HEK293 (cell line): Measurements from ENCODE around the gene AUP1.

Experiments used
- GLIS1 ChIP-seq: fragments of 450-650 bp; formaldehyde crosslinking; IDR thresholded peaks from 2 replicates; pipeline ENCODE4 v1.5.1; 2016; ENCODE audit warnings: missing biosample characterization, missing genetic modification characterization
- GLIS2 ChIP-seq: fragments of 450-650 bp; formaldehyde crosslinking; IDR thresholded peaks from 2 replicates; pipeline ENCODE4 v1.5.1; 2016; ENCODE audit warnings: missing biosample characterization, missing genetic modification characterization
- IKZF3 ChIP-seq: fragments of 450-650 bp; IDR thresholded peaks from 2 replicates; pipeline ENCODE4 v1.5.0; 2018; ENCODE audit warnings: missing biosample characterization, mild to moderate bottlenecking, missing genetic modification characterization, moderate library complexity
- PRDM4 ChIP-seq: fragments of 450-650 bp; formaldehyde crosslinking; IDR thresholded peaks from 2 replicates; pipeline ENCODE4 v1.5.1; 2017; ENCODE audit warnings: missing biosample characterization, missing genetic modification characterization
- SALL2 ChIP-seq: fragments of 450-650 bp; formaldehyde crosslinking; IDR thresholded peaks from 2 replicates; pipeline ENCODE4 v1.5.0; 2017; ENCODE audit warnings: missing biosample characterization, mild to moderate bottlenecking, missing genetic modification characterization, borderline replicate concordance
- SP3 ChIP-seq: fragments of 450-650 bp; formaldehyde crosslinking; IDR thresholded peaks from 2 replicates; pipeline ENCODE4 v1.5.1; 2016; ENCODE audit warnings: missing biosample characterization, missing genetic modification characterization
- SP7 ChIP-seq: fragments of 450-650 bp; formaldehyde crosslinking; IDR thresholded peaks from 2 replicates; pipeline ENCODE4 v1.5.1; 2016; ENCODE audit warnings: missing biosample characterization, missing genetic modification characterization
- TSHZ1 ChIP-seq: fragments of 450-650 bp; formaldehyde crosslinking; IDR thresholded peaks from 2 replicates; pipeline ENCODE4 v1.5.1; 2016; ENCODE audit warnings: missing biosample characterization, missing genetic modification characterization, borderline replicate concordance
- ZBTB1 ChIP-seq: fragments of 450-650 bp; formaldehyde crosslinking; IDR thresholded peaks from 2 replicates; pipeline ENCODE4 v1.5.1; 2016; ENCODE audit warnings: missing biosample characterization, missing genetic modification characterization
- ZBTB20 ChIP-seq: fragments of 450-650 bp; formaldehyde crosslinking; IDR thresholded peaks from 2 replicates; pipeline ENCODE4 v1.5.1; 2016; ENCODE audit warnings: missing biosample characterization, missing genetic modification characterization
- ZBTB26 ChIP-seq: fragments of 450-650 bp; formaldehyde crosslinking; optimal IDR thresholded peaks from 2 replicates; pipeline ENCODE3; 2016; ENCODE audit warnings: missing biosample characterization, mild to moderate bottlenecking, missing genetic modification characterization
- ZFP37 ChIP-seq: fragments of 450-650 bp; formaldehyde crosslinking; IDR thresholded peaks from 2 replicates; pipeline ENCODE4 v1.5.1; 2016; ENCODE audit warnings: missing biosample characterization, missing genetic modification characterization
- ZNF140 ChIP-seq: fragments of 450-650 bp; formaldehyde crosslinking; IDR thresholded peaks from 2 replicates; pipeline ENCODE4 v1.5.1; 2016; ENCODE audit warnings: missing biosample characterization, missing genetic modification characterization
- ZNF148 ChIP-seq: fragments of 450-650 bp; formaldehyde crosslinking; IDR thresholded peaks from 2 replicates; pipeline ENCODE4 v1.5.0; 2017; ENCODE audit warnings: missing biosample characterization, missing genetic modification characterization, borderline replicate concordance
- ZNF157 ChIP-seq: fragments of 450-650 bp; formaldehyde crosslinking; IDR thresholded peaks from 2 replicates; pipeline ENCODE4 v1.5.1; 2016; ENCODE audit warnings: missing biosample characterization, missing genetic modification characterization
- ZNF16 ChIP-seq: fragments of 450-650 bp; formaldehyde crosslinking; IDR thresholded peaks from 2 replicates; pipeline ENCODE4 v1.5.1; 2016; ENCODE audit warnings: low read depth, missing biosample characterization, missing genetic modification characterization
- ZNF175 ChIP-seq: fragments of 450-650 bp; formaldehyde crosslinking; IDR thresholded peaks from 2 replicates; pipeline ENCODE4 v1.5.1; 2016; ENCODE audit warnings: missing biosample characterization, missing genetic modification characterization
- ZNF202 ChIP-seq: fragments of 450-650 bp; formaldehyde crosslinking; IDR thresholded peaks from 2 replicates; pipeline ENCODE4 v1.5.1; 2016; ENCODE audit warnings: missing biosample characterization, missing genetic modification characterization, borderline replicate concordance
- ZNF274 ChIP-seq, 2 experiments: fragments of 200-500 bp in 1 of 2; fragments of 450-650 bp in 1 of 2; sonication (Bioruptor generic) in 1 of 2; formaldehyde crosslinking in 1 of 2; IDR thresholded peaks; 2 replicates each; pipeline versions ENCODE4 v1.5.1 to v1.6.1; 2014 to 2016; ENCODE audit warnings: borderline replicate concordance in 1 of 2, inconsistent platforms in 1 of 2, low read length in 1 of 2, missing biosample characterization in 1 of 2, missing genetic modification characterization in 1 of 2
- ZNF292 ChIP-seq: fragments of 450-650 bp; formaldehyde crosslinking; IDR thresholded peaks from 2 replicates; pipeline ENCODE4 v1.5.1; 2016; ENCODE audit warnings: low read depth, missing biosample characterization, missing genetic modification characterization, borderline replicate concordance
- ZNF350 ChIP-seq: fragments of 450-650 bp; formaldehyde crosslinking; IDR thresholded peaks from 2 replicates; pipeline ENCODE4 v1.5.0; 2017; ENCODE audit warnings: missing biosample characterization, mild to moderate bottlenecking, missing genetic modification characterization
- ZNF391 ChIP-seq: fragments of 450-650 bp; formaldehyde crosslinking; IDR thresholded peaks from 2 replicates; pipeline ENCODE4 v1.5.1; 2016; ENCODE audit warnings: low read depth, missing biosample characterization, missing genetic modification characterization, borderline replicate concordance
- ZNF423 ChIP-seq: fragments of 450-650 bp; formaldehyde crosslinking; IDR thresholded peaks from 2 replicates; pipeline ENCODE4 v1.5.1; 2016; ENCODE audit warnings: missing biosample characterization, missing genetic modification characterization
- ZNF658 ChIP-seq: fragments of 450-650 bp; formaldehyde crosslinking; IDR thresholded peaks from 2 replicates; pipeline ENCODE4; 2016; ENCODE audit warnings: missing biosample characterization, missing genetic modification characterization
- ZNF677 ChIP-seq: fragments of 450-650 bp; IDR thresholded peaks from 2 replicates; pipeline ENCODE4 v1.5.0; 2018; ENCODE audit warnings: missing biosample characterization, mild to moderate bottlenecking, missing genetic modification characterization, moderate library complexity
- ZNF692 ChIP-seq: fragments of 450-650 bp; formaldehyde crosslinking; IDR thresholded peaks from 2 replicates; pipeline ENCODE4 v1.5.1; 2016; ENCODE audit warnings: missing biosample characterization, missing genetic modification characterization
- ZNF777 ChIP-seq: fragments of 450-650 bp; formaldehyde crosslinking; IDR thresholded peaks from 2 replicates; pipeline ENCODE4 v1.5.1; 2017; ENCODE audit warnings: missing biosample characterization, missing genetic modification characterization, borderline replicate concordance
- ZNF843 ChIP-seq: fragments of 450-650 bp; formaldehyde crosslinking; IDR thresholded peaks from 2 replicates; pipeline ENCODE4 v1.5.1; 2016; ENCODE audit warnings: missing biosample characterization, missing genetic modification characterization

Gene AUP1

GRCh38 chr2:74502720-74503505 is 26.6 kb downstream of the AUP1 start (continued):
- TF ChIP-seq ZBTB1 (tag by site-specific recombination) = no peak
- TF ChIP-seq IKZF3 (tag by site-specific recombination) = peak; percentile 55
- TF ChIP-seq GLIS1 (tag by site-specific recombination) = peak; percentile 42; the same call in 1 of the 2 replicates
- no peak for TF ChIP-seq ZNF777 (tag by site-specific recombination)
- no peak for TF ChIP-seq PRDM4
- 0 out of 2 replicates have a peak, but pooled peaks have one; percentile 66 for TF ChIP-seq ZFP37 (tag by site-specific recombination)
- peak; percentile 16; the same call in 1 of the 2 replicates for TF ChIP-seq SP7
- TF ChIP-seq ZNF843 (tag by site-specific recombination) = no peak
- no peak for TF ChIP-seq ZNF274 (IDR thresholded peaks at IDR 0.05; ENCODE audit: low read length)
- TF ChIP-seq ZNF274 (tag by site-specific recombination; IDR thresholded peaks at IDR 0.05; ENCODE audit: borderline replicate concordance) = no peak
- TF ChIP-seq ZBTB26 (tag by site-specific recombination) = peak; percentile 68
- TF ChIP-seq ZNF658 (tag by site-specific recombination) = no peak
- TF ChIP-seq ZNF423 (tag by site-specific recombination) = peak; percentile 97
- no peak for TF ChIP-seq ZNF16 (tag by site-specific recombination)
- TF ChIP-seq ZNF202 (tag by site-specific recombination) = no peak
- TF ChIP-seq ZNF391 (tag by site-specific recombination) = no peak
- no peak for TF ChIP-seq ZNF350 (tag by site-specific recombination)
- TF ChIP-seq SALL2 (tag by site-specific recombination) = no peak
- TF ChIP-seq ZNF157 (tag by site-specific recombination) = no peak
- TF ChIP-seq ZNF175 = no peak
- no peak for TF ChIP-seq TSHZ1 (tag by site-specific recombination)
- peak; percentile 97 for TF ChIP-seq ZNF692
- no peak for TF ChIP-seq SP3
- no peak for TF ChIP-seq ZNF140 (tag by site-specific recombination)
- no peak for TF ChIP-seq ZNF148 (tag by site-specific recombination)
- TF ChIP-seq ZBTB20 (tag by site-specific recombination) = peak; percentile 37; the same call in 1 of the 2 replicates
- no peak for TF ChIP-seq ZNF292 (tag by site-specific recombination)
- peak; percentile 75 for TF ChIP-seq GLIS2 (tag by site-specific recombination)
- TF ChIP-seq ZNF677 = no peak
